Measurements from ENCODE around the gene NPRL2. TPM values are rescaled to one million over a fixed set of nuclear protein-coding genes. Genes with fewer than 3 reads are reported as not detected.
A peak's percentile ranks its signal among the peaks of the same experiment; 100 is the strongest.

NPRL2 gene
- total and polyA plus RNA-seq, 2 of the 13 experiments (the other 11 are each of a cell fraction or from before 2014, with no cell fraction given) = 30.6 to 51.4 TPM

DNA sequence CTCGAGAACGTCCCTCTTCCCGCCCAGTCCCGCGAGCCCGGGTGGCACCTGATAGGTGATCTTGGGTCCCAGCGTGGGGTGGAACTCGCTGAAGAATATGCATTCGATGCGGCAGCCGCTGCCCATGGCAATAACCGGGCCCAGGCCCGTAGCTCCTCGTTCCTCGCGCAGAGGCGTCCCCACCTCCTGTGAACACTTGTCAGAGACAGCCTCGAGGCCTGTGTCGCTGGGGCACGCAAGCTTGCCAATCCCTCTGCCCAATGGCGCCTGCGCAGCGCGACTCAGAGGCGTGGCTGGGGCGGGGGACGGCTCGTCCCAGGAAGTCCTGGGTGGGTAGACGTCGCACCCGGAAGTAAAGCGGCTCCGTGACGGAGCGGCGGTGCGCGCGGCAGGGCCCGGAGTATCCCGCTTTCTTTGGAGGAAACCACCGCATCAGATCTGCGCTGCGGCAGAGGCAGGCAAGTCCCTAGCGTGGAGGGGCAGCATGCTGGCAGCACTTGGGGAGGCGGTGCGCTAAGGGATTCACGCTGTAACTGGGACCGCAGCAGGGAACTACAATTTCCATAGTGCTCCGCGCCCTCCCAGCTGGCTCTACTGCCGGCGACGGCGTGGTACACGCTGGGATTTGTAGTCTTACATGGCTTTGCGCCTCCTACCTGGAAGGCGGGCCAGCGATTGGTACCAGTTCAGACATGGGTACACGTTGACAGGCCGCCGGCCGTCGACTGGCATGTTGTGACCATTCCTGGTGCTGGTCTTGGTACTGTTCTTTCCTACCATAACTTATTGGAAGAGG, at the start of gene NPRL2, which contains the start of gene CYB561D2 (continued):
- TF ChIP-seq, protein P1, sequence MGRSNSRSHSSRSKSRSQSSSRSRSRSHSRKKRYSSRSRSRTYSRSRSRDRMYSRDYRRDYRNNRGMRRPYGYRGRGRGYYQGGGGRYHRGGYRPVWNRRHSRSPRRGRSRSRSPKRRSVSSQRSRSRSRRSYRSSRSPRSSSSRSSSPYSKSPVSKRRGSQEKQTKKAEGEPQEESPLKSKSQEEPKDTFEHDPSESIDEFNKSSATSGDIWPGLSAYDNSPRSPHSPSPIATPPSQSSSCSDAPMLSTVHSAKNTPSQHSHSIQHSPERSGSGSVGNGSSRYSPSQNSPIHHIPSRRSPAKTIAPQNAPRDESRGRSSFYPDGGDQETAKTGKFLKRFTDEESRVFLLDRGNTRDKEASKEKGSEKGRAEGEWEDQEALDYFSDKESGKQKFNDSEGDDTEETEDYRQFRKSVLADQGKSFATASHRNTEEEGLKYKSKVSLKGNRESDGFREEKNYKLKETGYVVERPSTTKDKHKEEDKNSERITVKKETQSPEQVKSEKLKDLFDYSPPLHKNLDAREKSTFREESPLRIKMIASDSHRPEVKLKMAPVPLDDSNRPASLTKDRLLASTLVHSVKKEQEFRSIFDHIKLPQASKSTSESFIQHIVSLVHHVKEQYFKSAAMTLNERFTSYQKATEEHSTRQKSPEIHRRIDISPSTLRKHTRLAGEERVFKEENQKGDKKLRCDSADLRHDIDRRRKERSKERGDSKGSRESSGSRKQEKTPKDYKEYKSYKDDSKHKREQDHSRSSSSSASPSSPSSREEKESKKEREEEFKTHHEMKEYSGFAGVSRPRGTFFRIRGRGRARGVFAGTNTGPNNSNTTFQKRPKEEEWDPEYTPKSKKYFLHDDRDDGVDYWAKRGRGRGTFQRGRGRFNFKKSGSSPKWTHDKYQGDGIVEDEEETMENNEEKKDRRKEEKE (IDR thresholded peaks at IDR 0.05) = no peak
- TF ChIP-seq DNMT3B (CRISPR knock-in tag; conservative IDR thresholded peaks at IDR 0.05) (0 out of 2 replicates have a peak, but pooled peaks have one; percentile 32), HDAC6 (IDR thresholded peaks at IDR 0.05; ENCODE audit: low read depth, low read length) (no peak), RFX1 (IDR thresholded peaks at IDR 0.05) (no peak), FOXO1 (CRISPR knock-in tag; IDR thresholded peaks at IDR 0.05) (peak; percentile 63; the same call in 1 of the 2 replicates), RARG (CRISPR knock-in tag; IDR thresholded peaks at IDR 0.05; ENCODE audit: low read depth) (no peak), KDM1A (CRISPR knock-in tag; IDR thresholded peaks at IDR 0.05) (peak; percentile 41; the same call in 1 of the 2 replicates), PAX8 (CRISPR knock-in tag; IDR thresholded peaks at IDR 0.05; ENCODE audit: borderline replicate concordance) (no peak; the same call in 1 of the 2 replicates), ZNF747 (CRISPR knock-in tag; IDR thresholded peaks at IDR 0.05; ENCODE audit: borderline replicate concordance) (peak; percentile 97), ADNP (CRISPR knock-in tag; IDR thresholded peaks at IDR 0.05) (no peak), HNF4G (IDR thresholded peaks at IDR 0.05; ENCODE audit: borderline replicate concordance, low read depth, low read length) (no peak), HNF4G (CRISPR knock-in tag; IDR thresholded peaks at IDR 0.05; ENCODE audit: borderline replicate concordance, low read depth) (peak; percentile 52; the same call in 1 of the 2 replicates), ATM (IDR thresholded peaks at IDR 0.05; ENCODE audit: borderline replicate concordance) (no peak), ZNF737 (CRISPR knock-in tag; IDR thresholded peaks at IDR 0.05; ENCODE audit: borderline replicate concordance) (0 out of 2 replicates have a peak, but pooled peaks have one; percentile 63), MTA3 (CRISPR knock-in tag; IDR thresholded peaks at IDR 0.05) (no peak)
- TF ChIP-seq, protein P2, sequence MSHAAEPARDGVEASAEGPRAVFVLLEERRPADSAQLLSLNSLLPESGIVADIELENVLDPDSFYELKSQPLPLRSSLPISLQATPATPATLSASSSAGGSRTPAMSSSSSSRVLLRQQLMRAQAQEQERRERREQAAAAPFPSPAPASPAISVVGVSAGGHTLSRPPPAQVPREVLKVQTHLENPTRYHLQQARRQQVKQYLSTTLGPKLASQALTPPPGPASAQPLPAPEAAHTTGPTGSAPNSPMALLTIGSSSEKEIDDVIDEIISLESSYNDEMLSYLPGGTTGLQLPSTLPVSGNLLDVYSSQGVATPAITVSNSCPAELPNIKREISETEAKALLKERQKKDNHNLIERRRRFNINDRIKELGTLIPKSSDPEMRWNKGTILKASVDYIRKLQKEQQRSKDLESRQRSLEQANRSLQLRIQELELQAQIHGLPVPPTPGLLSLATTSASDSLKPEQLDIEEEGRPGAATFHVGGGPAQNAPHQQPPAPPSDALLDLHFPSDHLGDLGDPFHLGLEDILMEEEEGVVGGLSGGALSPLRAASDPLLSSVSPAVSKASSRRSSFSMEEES (CRISPR knock-in tag; IDR thresholded peaks at IDR 0.05) = peak; percentile 82; the same call in 1 of the 2 replicates
- TF ChIP-seq, protein P3, sequence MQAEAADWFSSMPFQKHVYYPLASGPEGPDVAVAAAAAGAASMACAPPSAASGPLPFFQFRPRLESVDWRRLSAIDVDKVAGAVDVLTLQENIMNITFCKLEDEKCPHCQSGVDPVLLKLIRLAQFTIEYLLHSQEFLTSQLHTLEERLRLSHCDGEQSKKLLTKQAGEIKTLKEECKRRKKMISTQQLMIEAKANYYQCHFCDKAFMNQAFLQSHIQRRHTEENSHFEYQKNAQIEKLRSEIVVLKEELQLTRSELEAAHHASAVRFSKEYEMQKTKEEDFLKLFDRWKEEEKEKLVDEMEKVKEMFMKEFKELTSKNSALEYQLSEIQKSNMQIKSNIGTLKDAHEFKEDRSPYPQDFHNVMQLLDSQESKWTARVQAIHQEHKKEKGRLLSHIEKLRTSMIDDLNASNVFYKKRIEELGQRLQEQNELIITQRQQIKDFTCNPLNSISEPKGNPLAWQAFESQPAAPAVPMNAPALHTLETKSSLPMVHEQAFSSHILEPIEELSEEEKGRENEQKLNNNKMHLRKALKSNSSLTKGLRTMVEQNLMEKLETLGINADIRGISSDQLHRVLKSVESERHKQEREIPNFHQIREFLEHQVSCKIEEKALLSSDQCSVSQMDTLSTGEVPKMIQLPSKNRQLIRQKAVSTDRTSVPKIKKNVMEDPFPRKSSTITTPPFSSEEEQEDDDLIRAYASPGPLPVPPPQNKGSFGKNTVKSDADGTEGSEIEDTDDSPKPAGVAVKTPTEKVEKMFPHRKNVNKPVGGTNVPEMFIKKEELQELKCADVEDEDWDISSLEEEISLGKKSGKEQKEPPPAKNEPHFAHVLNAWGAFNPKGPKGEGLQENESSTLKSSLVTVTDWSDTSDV (CRISPR knock-in tag; IDR thresholded peaks at IDR 0.05) = peak; percentile 99; the same call in 1 of the 2 replicates
- TF ChIP-seq, protein P4, sequence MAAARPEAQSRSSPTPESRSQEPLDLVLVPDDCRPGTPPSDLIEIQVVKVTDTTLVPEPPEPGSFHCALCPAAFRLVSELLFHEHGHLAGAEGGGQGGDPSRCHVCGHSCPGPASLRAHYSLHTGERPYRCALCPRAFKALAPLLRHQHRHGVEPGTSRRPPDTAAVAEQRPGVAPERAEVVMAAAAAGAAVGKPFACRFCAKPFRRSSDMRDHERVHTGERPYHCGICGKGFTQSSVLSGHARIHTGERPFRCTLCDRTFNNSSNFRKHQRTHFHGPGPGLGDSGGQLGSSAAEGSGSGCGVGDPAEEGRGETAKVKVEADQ (CRISPR knock-in tag; IDR thresholded peaks at IDR 0.05; ENCODE audit: borderline replicate concordance) = 0 out of 2 replicates have a peak, but pooled peaks have one; percentile 34
- TF ChIP-seq, protein P5, sequence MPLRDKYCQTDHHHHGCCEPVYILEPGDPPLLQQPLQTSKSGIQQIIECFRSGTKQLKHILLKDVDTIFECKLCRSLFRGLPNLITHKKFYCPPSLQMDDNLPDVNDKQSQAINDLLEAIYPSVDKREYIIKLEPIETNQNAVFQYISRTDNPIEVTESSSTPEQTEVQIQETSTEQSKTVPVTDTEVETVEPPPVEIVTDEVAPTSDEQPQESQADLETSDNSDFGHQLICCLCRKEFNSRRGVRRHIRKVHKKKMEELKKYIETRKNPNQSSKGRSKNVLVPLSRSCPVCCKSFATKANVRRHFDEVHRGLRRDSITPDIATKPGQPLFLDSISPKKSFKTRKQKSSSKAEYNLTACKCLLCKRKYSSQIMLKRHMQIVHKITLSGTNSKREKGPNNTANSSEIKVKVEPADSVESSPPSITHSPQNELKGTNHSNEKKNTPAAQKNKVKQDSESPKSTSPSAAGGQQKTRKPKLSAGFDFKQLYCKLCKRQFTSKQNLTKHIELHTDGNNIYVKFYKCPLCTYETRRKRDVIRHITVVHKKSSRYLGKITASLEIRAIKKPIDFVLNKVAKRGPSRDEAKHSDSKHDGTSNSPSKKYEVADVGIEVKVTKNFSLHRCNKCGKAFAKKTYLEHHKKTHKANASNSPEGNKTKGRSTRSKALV (CRISPR knock-in tag; IDR thresholded peaks at IDR 0.05) = peak; percentile 46; the same call in 1 of the 2 replicates

Measured in HepG2 (cell line).